IMR-90 (cell line): ENCODE data around the gene SRBD1.

Experiments
- BHLHE40 ChIP-seq: fragments of 150-350 bp; IDR thresholded peaks from 2 replicates; pipeline ENCODE4 v1.6.1; 2016; ENCODE audit warnings: mild to moderate bottlenecking, low read depth, low read length
- CEBPB ChIP-seq: IDR thresholded peaks from 2 replicates; pipeline ENCODE4 v1.6.1; 2012; ENCODE audit warnings: low read depth, low read length, improper control_type of control experiment
- CHD1 ChIP-seq: IDR thresholded peaks from 2 replicates; pipeline ENCODE4 v1.6.1; 2012; ENCODE audit warnings: low read depth, low read length, improper control_type of control experiment
- CTCF ChIP-seq: conservative IDR thresholded peaks from 2 replicates; pipeline ENCODE4 v1.5.1; 2012; ENCODE audit warnings: mild to moderate bottlenecking, low read depth, low read length, improper control_type of control experiment
- MXI1 ChIP-seq: IDR thresholded peaks from 2 replicates; pipeline ENCODE4 v1.6.1; 2012; ENCODE audit warnings: low read depth, mild to moderate bottlenecking, low read length, moderate library complexity, borderline replicate concordance
- POLR2A ChIP-seq: IDR thresholded peaks from 2 replicates; pipeline ENCODE4 v1.6.1; 2012; ENCODE audit warnings: mild to moderate bottlenecking, low read depth, low read length
- RAD21 ChIP-seq: IDR thresholded peaks from 2 replicates; pipeline ENCODE4 v1.6.1; 2012; ENCODE audit warnings: low read length, improper control_type of control experiment
- RFX5 ChIP-seq: IDR thresholded peaks from 2 replicates; pipeline ENCODE4 v1.8.0; 2012; ENCODE audit warnings: low read depth, mild to moderate bottlenecking, low read length, moderate library complexity
- SMC3 ChIP-seq: fragments of 150-350 bp; IDR thresholded peaks from 2 replicates; pipeline ENCODE4 v1.6.1; 2016; ENCODE audit warnings: low read depth, mild to moderate bottlenecking, antibody characterized with exemption, low read length, moderate library complexity

GRCh38 chr2:45439788-45440773 lies 171.0 kb downstream of the SRBD1 start:
- TF ChIP-seq CTCF: peak; percentile 26; the same call in 1 of the 2 replicates
- TF ChIP-seq RFX5: no peak
- no peak for TF ChIP-seq BHLHE40
- TF ChIP-seq RAD21: peak; percentile 42
- no peak for TF ChIP-seq CEBPB
- no peak for TF ChIP-seq POLR2A
- peak; percentile 17; the same call in 1 of the 2 replicates for TF ChIP-seq SMC3
- TF ChIP-seq CHD1: no peak
- no peak for TF ChIP-seq MXI1
